Pulmonary artery endothelial cell (primary cell): ENCODE measurements around the gene PLCZ1. TPM values are rescaled to one million over a fixed set of nuclear protein-coding genes. Genes with fewer than 3 reads are reported as not detected.
"Not testable (repeated sequence)": the region's sequence is repeated elsewhere in the genome, so short reads cannot be mapped to it uniquely, and the experiment has no call there.

Source experiments
- DNase-seq: peaks from one replicate; pipeline ENCODE4 v3.0.0-alpha.2; 2011; ENCODE audit warnings: low read depth, low spot score
- total RNA-seq: library from RNA; depleted of rRNA; stranded (reverse); fragments of >200 nt; gene quantifications from 2 replicates; pipeline ENCODE4 v1.2.3, GENCODE V29; 2014

The PLCZ1 gene, protein sequence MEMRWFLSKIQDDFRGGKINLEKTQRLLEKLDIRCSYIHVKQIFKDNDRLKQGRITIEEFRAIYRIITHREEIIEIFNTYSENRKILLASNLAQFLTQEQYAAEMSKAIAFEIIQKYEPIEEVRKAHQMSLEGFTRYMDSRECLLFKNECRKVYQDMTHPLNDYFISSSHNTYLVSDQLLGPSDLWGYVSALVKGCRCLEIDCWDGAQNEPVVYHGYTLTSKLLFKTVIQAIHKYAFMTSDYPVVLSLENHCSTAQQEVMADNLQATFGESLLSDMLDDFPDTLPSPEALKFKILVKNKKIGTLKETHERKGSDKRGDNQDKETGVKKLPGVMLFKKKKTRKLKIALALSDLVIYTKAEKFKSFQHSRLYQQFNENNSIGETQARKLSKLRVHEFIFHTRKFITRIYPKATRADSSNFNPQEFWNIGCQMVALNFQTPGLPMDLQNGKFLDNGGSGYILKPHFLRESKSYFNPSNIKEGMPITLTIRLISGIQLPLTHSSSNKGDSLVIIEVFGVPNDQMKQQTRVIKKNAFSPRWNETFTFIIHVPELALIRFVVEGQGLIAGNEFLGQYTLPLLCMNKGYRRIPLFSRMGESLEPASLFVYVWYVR
- 0.20 TPM in 1 of 2 replicates, not detected in the other for total RNA-seq

DNA sequence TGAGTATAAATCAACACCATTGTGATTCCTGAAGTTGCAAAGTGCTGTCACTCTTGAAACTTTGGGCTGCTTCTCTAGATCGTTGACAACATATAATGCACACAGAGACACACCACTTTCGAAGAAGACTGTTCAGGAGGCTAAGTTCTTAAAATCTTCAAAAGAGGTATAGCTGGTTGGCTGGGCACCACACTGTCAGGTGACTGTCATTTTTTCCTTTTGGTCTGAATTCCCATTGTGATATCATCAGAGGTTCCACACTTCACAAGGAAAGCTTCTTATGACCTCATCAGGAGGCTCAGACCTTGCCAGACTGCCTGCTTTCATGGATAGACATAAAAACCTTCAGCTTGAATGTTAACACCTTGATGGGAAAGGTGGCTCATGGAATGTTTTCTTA, at the start of gene PLCZ1, which contains the start of gene CAPZA3:
Gene PLCZ1, minus strand, starts transcription at position 194 of the 400 bp plus-strand sequence. CDS start 641 bp downstream, outside the sequence.
Gene CAPZA3, plus strand, starts transcription at position 301 of the 400 bp plus-strand sequence. CDS start 150 bp downstream, outside the sequence.
- no peak for DNase-seq

DNA sequence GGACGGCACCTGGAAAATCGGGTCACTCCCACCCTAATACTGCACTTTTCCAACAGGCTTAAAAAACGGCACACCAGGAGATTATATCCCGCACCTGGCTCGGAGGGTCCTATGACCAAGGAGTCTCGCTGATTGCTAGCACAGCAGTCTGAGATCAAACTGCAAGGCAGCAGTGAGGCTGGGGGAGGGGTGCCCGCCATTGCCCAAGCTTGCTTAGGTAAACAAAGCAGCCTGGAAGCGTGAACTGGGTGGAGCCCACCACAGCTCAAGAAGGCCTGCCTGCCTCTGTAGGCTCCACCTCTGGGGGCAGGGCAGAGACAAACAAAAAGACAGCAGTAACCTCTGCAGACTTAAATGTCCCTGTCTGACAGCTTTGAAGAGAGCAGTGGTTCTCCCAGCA, 47.7 kb upstream of the PLCZ1 start:
- not testable (repeated sequence) for DNase-seq

DNA sequence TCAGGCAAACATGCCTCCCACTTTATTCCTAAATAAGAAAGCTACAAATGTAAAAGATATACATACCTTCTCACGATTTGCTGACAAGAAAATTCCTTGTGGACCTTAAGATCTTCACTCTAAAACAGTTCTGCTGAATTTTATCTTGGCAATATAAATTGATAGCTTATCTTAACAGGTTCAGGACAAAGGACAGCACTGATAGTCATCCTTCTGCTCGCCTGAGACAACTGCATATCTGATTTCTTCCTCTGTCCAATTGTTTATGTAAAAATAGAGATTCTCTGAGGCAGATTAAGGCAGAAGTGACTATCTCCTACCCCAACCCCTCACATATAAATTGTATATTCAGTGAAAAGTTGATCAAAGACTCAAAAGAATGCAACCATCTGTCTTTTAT, 45.0 kb upstream of the PLCZ1 start:
- no peak for DNase-seq

DNA sequence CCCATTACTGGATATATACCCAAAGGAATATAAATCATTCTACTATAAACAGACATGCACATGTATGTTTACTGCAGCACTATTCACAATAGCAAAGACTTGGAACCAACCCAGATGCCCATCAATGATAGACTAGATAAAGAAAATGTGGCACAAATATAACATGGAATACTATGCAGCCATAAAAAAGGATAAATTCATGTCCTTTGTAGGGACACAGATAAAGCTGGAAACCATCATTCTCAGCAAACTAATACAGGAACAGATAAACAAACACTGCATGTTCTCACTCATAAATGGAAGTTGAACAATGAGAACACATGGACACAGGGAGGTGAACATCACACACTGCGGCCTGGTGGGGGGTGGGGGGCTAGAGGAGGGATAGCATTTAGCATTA, 28.7 kb upstream of the PLCZ1 start:
- DNase-seq = not testable (repeated sequence)

DNA sequence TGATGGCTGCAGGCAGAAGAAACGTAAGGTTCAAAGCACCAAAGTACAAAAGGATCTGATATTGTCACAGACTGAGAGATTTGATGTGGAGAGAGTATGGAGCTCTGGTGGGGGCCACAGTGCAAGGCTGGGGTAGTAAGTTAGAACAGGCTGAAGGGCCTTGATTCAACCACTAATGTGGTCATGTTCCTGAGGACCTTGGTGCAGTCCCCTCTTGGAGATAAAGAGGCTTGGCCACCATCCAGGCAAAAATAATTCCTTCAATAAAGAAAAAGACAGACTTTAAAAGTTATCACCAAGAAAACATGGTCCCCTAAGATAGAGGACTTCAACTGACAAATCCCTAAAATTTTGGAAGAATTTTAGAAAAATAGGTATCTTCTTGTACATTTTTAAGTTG, 17.5 kb upstream of the PLCZ1 start:
- DNase-seq = no peak

DNA sequence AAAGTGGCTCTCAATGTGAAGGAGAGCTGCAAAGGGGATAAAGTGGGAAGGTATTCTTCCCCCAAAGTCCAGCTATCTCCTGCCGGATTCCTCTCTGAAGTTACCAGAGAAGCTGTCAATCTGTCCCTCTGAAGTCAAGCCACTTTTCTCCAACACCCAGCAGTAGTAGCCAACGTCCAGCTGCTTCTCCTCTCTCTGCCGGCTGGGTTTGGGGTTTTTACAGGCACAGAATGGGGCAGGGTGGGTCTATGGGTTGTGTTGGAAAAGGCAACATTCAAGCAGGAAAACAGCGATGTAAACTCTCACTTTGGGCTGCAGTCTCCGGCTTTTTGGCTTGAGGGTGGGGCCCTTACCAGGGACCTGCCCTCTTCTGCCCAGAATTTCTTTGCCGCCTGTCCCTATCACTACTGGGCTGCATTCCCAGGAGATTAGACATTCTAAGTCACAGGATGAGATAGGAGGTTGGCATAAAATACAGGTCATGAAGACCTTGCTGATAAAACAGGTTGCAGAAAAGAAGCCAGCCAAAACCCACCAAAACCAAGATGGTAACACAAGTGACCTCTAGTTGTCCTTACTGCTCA, 16.4 kb upstream of the PLCZ1 start:
- DNase-seq = no peak

DNA sequence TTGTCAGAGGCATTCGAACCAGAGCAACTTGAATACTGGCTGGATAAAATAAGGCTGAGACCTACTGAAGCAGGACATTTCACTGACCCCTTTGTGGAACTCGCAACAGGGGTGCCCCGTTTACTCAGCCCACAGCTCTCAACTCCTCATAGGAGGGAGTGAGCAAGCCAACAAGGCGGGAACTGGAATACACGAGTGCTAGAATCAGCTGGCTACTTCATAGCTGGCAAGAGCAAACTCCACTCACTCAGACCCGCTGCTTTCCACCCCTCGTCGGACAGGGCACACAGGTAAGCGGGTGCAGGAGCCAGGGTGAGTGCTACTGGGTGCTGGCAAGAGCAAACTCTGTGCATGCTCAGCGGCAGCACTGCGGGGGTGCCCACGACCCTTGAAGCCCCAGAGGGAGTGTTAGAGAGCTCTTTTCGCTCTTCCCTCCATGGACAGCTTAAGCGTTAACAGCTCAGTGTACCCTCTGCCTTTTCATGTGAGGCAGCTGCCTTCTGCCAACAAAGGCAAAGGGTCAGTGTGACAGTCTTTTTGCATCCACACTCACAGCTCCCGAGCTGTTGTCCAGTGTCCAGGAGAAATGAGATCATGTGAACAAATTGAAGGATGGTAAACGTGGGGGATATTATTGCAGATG, 15.8 kb upstream of the PLCZ1 start:
- DNase-seq = no peak

DNA sequence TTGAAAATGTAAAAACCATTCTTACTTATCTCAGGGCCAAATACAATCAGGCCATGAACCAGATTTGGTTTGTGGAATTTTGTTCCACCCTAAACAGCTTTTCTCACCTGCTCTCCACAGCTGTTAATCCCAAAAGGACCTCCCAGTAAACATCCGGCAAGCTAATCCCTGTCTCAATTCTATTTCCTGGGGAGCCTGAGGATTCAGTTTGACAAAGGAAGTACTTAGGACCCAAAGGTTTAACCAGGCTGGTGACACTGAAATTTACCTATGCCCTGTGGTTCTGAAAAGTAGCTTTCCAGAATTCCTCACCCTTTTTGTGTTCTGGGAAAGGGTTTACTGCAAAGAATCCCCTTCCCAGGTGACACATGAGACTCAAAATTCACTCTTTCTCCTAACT, 15.1 kb upstream of the PLCZ1 start:
- no peak for DNase-seq

DNA sequence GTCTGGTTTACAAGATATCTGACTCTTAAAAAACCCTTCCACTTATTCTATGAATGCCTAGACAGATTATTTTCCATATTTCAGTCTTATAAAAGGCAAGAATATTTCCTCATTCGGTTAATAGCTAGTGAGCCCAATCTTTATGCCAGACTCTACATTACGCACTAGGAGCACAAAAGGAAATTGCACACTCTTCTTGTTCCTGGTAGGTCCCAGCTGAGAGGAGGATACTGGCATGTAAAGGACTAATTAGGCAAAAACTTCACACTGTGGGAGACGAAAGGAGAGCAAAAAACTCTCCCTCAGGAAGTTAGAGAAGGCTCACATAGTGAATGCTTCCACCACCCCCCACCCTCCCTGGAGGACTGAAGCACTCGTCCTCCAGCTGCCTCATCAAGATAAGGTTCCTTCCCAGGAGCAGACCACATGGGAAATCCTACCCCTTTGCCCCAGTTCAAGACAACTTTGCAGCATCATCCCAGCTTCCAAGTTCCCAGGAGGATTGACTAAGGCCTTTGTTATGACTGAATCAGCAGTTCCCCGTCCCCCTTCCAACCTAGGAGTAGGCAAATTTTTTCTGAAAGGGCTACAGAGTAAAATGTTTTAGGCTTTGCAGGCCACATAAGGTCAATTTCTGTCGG, 14.6 kb upstream of the PLCZ1 start:
- no peak for DNase-seq

DNA sequence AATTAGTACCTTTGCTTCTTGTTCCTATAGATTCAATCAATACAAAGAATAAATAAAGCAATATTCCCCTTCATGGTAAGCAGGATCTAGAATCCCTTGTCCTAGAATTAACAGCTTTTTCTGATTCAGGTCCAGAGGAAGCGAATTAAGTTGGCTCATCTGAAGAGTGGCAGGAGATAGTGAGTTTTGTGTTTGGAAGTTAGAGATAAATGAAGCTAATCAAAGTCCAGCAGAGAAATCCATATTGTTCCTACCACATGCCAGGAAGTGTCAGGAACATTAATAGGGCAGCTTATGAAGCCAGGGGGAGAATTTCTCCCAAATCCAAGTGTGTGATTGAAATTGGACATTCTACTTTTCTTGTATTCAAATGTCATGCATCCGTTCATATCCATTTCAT, 14.1 kb upstream of the PLCZ1 start:
- DNase-seq = no peak

DNA sequence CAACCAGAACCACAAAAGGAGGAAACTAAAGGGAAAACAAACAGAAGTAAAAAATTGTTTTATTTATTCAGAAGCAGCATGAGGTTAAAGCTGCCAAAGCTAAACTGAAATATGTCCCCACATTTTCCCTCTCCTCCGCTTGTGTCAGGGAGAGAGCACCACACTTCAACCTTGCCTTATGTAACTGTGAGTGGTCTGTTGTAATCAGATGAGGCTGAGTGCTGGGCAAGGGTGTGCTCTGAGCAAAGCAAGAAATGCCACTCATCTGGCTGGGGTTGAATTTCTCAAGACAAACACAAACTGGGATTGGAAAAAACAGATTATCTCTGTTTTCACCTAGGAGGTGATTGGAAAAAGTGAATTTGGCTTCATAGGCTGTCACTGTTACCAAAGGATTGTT, 12.3 kb upstream of the PLCZ1 start:
- DNase-seq = no peak

DNA sequence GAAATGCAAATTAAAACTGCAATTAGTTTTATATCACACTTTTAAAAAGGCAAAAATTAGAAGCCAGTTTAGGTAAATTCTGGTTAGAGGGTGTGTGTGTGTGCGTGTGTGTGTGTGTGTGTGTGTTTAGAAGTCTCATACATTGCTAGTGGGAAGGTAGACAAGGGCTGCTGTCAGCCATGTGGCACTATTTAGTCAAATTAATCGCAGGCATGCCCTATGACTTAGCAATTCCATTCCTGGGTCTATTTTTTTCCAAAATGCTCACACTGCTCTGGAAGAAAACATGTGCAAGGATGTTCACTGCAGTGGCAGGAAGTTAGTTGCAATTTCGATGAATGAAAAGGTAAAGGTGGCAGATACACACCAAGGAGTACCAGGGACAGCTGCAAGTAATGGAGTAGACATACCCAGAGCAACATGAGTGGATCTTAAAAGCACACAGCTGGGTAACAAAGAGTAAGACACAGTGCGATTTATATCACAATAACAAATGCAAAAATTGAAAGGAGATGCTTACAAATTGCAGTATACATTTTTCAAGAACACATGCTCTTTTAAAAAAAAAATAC, 11.7 kb upstream of the PLCZ1 start:
- no peak for DNase-seq

DNA sequence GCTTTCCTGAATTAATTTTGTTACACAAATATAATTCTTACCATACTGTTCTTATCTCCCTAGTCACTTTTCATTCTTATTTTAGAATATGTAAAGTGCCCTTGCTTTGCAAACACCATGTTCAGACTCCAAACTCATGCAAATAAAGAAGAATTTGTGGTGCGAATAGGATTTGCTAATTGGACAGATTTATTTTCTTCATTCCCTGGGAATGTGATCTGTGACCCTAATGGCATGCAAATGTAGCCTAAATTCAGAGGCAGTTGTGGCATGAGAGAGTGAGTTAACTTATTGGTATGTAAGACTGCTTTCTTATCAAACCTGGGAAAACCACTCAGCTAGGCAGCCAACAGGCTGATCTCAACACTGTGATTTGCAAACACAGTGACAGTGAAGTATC, 10.1 kb upstream of the PLCZ1 start:
- DNase-seq = no peak

DNA sequence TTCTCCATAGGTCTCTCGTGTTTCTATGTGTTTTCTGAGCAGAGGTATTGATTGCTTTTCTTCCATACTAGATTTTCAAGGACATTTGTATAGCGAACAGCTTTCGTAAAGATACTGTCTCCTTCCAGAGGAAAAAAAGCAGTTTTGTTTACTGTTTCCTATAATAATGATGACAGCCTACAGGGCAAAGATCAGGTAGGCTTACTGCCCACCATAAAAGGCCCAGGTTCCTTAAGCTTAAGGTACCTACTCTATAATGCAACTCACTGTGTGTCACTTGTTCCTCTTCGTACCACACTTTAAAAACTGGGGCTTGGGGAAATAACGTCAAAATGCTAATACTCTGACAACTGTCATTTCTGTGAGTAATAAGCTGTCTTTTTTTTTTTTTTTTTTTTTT, 6.7 kb downstream of the PLCZ1 start:
- DNase-seq = no peak

DNA sequence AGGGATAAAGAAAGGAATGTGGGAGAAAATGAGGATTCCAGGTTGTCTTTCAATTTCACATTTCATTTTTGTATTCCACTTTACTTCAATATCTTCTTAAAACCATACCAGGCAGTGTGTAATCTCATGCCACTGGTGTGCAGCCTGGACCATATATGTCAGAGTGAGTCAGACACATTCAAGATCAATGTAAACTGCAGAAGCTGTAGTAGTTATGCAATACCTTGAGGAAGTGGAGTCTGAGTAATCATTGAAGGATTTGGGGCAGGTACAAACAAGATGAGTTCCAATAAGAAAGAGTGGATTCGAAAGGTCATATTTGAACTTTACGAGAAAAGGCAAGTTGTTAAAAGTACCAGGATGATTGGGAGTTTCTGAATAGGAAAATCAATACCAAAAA, 14.1 kb downstream of the PLCZ1 start:
- DNase-seq = no peak

DNA sequence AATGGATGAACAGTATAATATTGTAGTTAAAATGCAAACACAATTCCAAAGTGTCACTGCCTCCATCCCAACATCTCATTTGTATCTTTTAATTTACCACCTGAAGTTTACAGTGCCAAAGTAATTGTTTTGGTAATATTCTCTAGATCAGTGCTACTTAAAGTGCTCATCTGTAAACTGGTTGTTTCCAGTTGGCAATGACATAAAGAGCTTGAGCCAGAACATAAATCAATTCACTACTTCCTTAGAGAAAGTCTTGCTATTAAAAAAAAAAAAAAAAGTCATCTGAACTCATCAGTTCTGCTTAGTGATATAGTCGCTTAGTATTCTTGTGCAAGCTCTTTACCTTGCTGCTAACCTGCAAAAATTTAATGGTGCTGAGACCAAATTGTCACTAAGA, 16.4 kb downstream of the PLCZ1 start:
- no peak for DNase-seq

DNA sequence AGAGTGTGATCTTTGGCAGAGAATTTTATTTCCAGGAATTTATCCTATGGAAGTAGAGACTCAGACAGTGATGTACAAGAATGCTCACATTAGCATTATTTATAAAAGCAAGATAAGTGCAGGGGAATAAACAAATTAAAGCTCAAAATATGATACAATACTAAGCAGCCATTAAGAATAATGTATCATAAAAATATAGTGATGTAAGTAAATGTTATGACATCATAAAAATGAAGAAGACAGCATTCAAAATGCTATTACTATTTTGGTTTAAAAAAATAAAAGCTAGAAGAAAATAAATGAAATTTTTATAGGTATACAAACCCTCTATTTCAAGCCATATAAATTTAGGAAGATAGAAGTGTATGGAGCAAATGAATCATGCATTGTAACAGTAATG, 17.1 kb downstream of the PLCZ1 start:
- DNase-seq = no peak

DNA sequence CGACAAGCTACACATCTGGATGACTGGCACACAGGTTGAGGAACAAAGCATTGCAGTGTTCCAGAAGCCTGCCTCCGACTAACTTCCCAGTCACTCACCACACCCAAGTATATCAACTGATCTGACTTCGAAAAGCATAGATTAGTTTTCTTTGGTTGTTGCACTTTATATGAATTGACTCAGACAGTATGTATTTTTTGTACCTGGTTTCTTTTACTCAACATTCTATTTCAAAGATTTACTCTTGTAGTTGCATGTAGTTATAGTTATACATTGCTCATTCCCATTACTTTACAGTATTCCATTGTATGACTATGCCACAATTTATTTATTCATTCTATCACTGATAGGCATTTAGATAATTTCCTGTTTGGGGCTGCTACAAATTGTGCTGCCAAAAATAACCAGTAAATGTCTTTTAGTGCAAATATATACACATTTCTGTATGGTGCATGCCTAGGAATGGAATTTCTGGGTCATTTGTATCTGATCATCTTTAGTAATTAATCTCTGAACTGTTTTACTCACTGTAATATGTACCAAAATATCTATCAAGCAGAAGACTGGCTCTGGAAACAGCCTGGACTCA, 17.8 kb downstream of the PLCZ1 start:
- DNase-seq = no peak

DNA sequence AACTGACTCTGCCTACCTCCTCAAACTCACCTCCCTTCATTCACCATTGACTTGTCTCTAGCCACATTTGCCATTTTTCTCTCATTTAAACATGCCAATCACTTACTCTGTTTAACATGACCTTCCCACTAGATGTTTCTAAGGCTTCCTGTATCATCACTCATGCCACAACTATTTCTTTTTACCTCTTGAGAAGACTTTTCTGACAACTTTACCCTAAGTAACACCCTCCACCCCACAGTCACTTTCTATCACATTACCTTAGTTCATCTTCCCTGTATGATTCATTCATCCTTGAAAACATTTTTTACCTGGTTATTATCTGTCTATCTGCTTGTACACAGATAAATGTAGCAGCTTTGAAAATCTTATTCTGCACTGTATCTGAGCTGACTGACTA, 19.4 kb downstream of the PLCZ1 start:
- no peak for DNase-seq

DNA sequence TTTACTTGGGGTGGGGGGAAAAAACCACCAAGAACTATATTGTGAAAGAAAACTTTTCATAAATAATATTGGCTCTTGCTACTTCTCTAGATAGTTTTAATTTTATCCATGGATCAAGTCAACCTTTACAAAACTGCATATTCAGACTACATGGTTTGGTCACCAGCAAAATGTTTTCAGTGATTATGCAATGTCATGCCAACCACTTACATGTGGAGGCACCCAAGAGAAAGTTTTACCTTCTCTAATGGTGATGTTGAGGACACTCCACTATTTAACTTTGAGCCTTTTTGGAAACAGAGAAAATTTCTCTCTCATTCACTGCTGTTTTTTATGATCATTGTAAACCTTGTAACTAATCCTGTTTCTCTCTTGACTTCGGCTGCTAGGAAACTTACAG, 21.6 kb downstream of the PLCZ1 start:
- no peak for DNase-seq

DNA sequence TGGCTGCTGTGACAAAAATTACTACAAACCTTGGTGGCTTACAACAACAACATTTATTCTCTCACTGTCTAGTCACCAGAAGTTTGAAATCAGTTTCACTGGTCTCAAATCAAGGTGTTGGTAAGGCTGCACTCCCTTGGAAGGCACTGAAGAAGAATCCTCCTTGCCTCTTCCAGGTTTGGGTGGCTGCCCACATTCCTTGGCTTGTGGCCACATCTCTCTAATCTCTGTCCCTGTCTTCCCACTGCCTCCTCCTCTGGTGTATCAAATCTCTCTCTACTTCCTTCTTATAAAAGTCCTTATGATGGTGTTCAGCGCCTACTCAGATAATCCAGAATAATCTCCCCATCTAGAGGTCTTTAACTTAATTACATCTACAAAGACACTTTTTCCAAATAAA, 31.0 kb downstream of the PLCZ1 start:
- DNase-seq = no peak
